ENCODE results near the gene CADM1.

The CADM1 gene

GRCh38 chr11:115199481-115200069 is 304.6 kb downstream of the CADM1 start:
- DNase-seq: no peak

- DNase-seq: no peak
Measured at GRCh38 chr11:115198321-115198741, 305.9 kb downstream of the CADM1 start.

GRCh38 chr11:115197433-115197832 is 306.8 kb downstream of the CADM1 start:
- no peak for DNase-seq

- no peak for DNase-seq
Measured at GRCh38 chr11:115197031-115197430, 307.2 kb downstream of the CADM1 start.

GRCh38 chr11:115194802-115195110 is 309.5 kb downstream of the CADM1 start:
- DNase-seq: no peak

- no peak for DNase-seq
Measured at GRCh38 chr11:115193914-115194801, 310.1 kb downstream of the CADM1 start.

- DNase-seq: no peak
Measured at GRCh38 chr11:115191761-115192160, 312.5 kb downstream of the CADM1 start.

- DNase-seq: no peak
Measured at GRCh38 chr11:115190196-115190595, 314.0 kb downstream of the CADM1 start.

- DNase-seq: no peak
Measured at GRCh38 chr11:115188898-115189278, 315.3 kb downstream of the CADM1 start.

- DNase-seq: no peak
Measured at GRCh38 chr11:115188188-115188897, 315.9 kb downstream of the CADM1 start.

- no peak for DNase-seq
Measured at GRCh38 chr11:115185931-115186330, 318.3 kb downstream of the CADM1 start.

- no peak for DNase-seq
Measured at GRCh38 chr11:115185507-115185906, 318.7 kb downstream of the CADM1 start.

- DNase-seq: no peak
Measured at GRCh38 chr11:115184901-115185300, 319.3 kb downstream of the CADM1 start.

GRCh38 chr11:115183830-115184229 is 320.4 kb downstream of the CADM1 start:
- no peak for DNase-seq

- DNase-seq: no peak
Measured at GRCh38 chr11:115183136-115183535, 321.1 kb downstream of the CADM1 start.

- DNase-seq: no peak
Measured at GRCh38 chr11:115182282-115182955, 321.8 kb downstream of the CADM1 start.

- DNase-seq: no peak
Measured at GRCh38 chr11:115181538-115181937, 322.7 kb downstream of the CADM1 start.

GRCh38 chr11:115180272-115180671 is 323.9 kb downstream of the CADM1 start:
- DNase-seq: no peak

- no peak for DNase-seq
Measured at GRCh38 chr11:115179636-115180035, 324.6 kb downstream of the CADM1 start.

GRCh38 chr11:115178705-115179104 is 325.5 kb downstream of the CADM1 start:
- no peak for DNase-seq

- no peak for DNase-seq
Measured at GRCh38 chr11:115173136-115173535, 331.1 kb downstream of the CADM1 start.

- DNase-seq: no peak
Measured at GRCh38 chr11:115170133-115170815, 333.9 kb downstream of the CADM1 start.

GRCh38 chr11:115169251-115169650 is 335.0 kb downstream of the CADM1 start:
- DNase-seq: no peak

All from cortex of kidney (tissue), 1 donor.